Neural progenitor cell (in vitro differentiated cells): ENCODE data around the gene NCKAP5. TPM values are rescaled to one million over a fixed set of nuclear protein-coding genes. Genes with fewer than 3 reads are reported as not detected.

Source experiments
- DNase-seq: peaks from one replicate; pipeline ENCODE4 v3.0.0-alpha.2; 2016; ENCODE audit warnings: low spot score
- H2AFZ ChIP-seq: fragments of 200-600 bp; sonication (generic); replicated peaks from 2 replicates; pipeline ENCODE4 v1.6.1; 2016; ENCODE audit warnings: antibody characterized with exemption
- H3F3A ChIP-seq: fragments of 200-600 bp; sonication (generic); 2 replicates; pipeline ENCODE4 v1.6.1; 2016; ENCODE audit warnings: antibody characterized with exemption, low read depth
- H3K27ac ChIP-seq: fragments of 200-600 bp; sonication (generic); 2 replicates; pipeline ENCODE4 v1.5.1; 2016; ENCODE audit warnings: mild to moderate bottlenecking
- H3K27me3 ChIP-seq: fragments of 200-600 bp; sonication (generic); 2 replicates; pipeline ENCODE4 v1.6.1; 2016; ENCODE audit warnings: mild to moderate bottlenecking, moderate library complexity
- H3K36me3 ChIP-seq: fragments of 200-600 bp; sonication (generic); 2 replicates; pipeline ENCODE4 v1.5.1; 2016
- H3K4me1 ChIP-seq: fragments of 200-600 bp; sonication (generic); 2 replicates; pipeline ENCODE4 v1.6.1; 2016; ENCODE audit warnings: mixed run types
- H3K4me2 ChIP-seq: fragments of 200-600 bp; sonication (generic); 2 replicates; pipeline ENCODE4 v1.6.1; 2016
- H3K4me3 ChIP-seq: fragments of 200-600 bp; sonication (generic); 2 replicates; pipeline ENCODE4 v1.5.1; 2016
- H3K79me2 ChIP-seq: fragments of 200-600 bp; sonication (generic); 2 replicates; pipeline ENCODE4 v1.6.1; 2016; ENCODE audit warnings: low read depth
- H3K9ac ChIP-seq: fragments of 200-600 bp; sonication (generic); 2 replicates; pipeline ENCODE4 v1.6.1; 2016
- H3K9me3 ChIP-seq: fragments of 200-600 bp; sonication (generic); 2 replicates; pipeline ENCODE4 v1.5.1; 2016; ENCODE audit warnings: low read depth
- H4K20me1 ChIP-seq: fragments of 200-600 bp; sonication (generic); 2 replicates; pipeline ENCODE4 v1.6.1; 2016; ENCODE audit warnings: low read depth
- H3K27ac Mint-ChIP-seq: 3 replicates; pipeline ENCODE4 v1.8.0; 2021; ENCODE audit warnings: mixed read lengths
- H3K27me3 Mint-ChIP-seq: 2 replicates; pipeline ENCODE4 v1.8.0; 2022; ENCODE audit warnings: low read depth, mild to moderate bottlenecking, inconsistent platforms, moderate library complexity, mixed read lengths; ENCODE audit not compliant: insufficient read depth
- H3K36me3 Mint-ChIP-seq: 3 replicates; pipeline ENCODE4 v1.8.0; 2021; ENCODE audit warnings: mixed read lengths
- H3K4me1 Mint-ChIP-seq: 3 replicates; pipeline ENCODE4 v1.8.0; 2021; ENCODE audit warnings: mixed read lengths
- H3K4me3 Mint-ChIP-seq: 3 replicates; pipeline ENCODE4 v1.8.0; 2021; ENCODE audit warnings: mild to moderate bottlenecking, moderate library complexity, mixed read lengths
- H3K9me3 Mint-ChIP-seq: 3 replicates; pipeline ENCODE4 v1.8.0; 2020; ENCODE audit warnings: mixed read lengths
- CTCF ChIP-seq: fragments of 200-600 bp; sonication (generic); IDR thresholded peaks from 2 replicates; pipeline ENCODE4 v1.5.1; 2017; ENCODE audit warnings: antibody characterized with exemption, mild to moderate bottlenecking
- EZH2 ChIP-seq: fragments of 200-600 bp; sonication (generic); IDR thresholded peaks from 2 replicates; pipeline ENCODE4 v1.6.1; 2017; ENCODE audit warnings: antibody characterized with exemption, mild to moderate bottlenecking, moderate library complexity
- EZH2phosphoT487 ChIP-seq: fragments of 200-600 bp; sonication (generic); IDR thresholded peaks from 2 replicates; pipeline ENCODE4 v1.6.1; 2017; ENCODE audit warnings: antibody characterized with exemption
- total RNA-seq: library from RNA; depleted of rRNA; stranded (reverse); fragments of >200 nt; gene quantifications from 2 replicates; pipeline ENCODE4 v1.2.3, GENCODE V29; 2015; ENCODE audit warnings: low replicate concordance

The NCKAP5 gene
- total RNA-seq, 1 donor from 2014 or later, result 0.47 TPM

- no peaks in the 10 kb centered on the region for H3F3A ChIP-seq
- no peak overlapping the region for H3K27ac Mint-ChIP-seq
- H3K4me2 ChIP-seq, result no peak overlapping the region
- H3K36me3 ChIP-seq, result no peaks in the 10 kb centered on the region
- no peak overlapping the region for H2AFZ ChIP-seq
- no peaks in the 10 kb centered on the region for H3K27me3 ChIP-seq
- no peaks in the 10 kb centered on the region for H3K36me3 Mint-ChIP-seq
- no peaks in the 10 kb centered on the region for H3K9me3 ChIP-seq
- H3K27ac ChIP-seq, result no peak overlapping the region
- no peaks in the 10 kb centered on the region for H3K4me1 ChIP-seq
- H3K4me3 Mint-ChIP-seq, result no peak overlapping the region
- no peak for DNase-seq
- H3K9ac ChIP-seq, result no peak overlapping the region
- H3K79me2 ChIP-seq, result no peaks in the 10 kb centered on the region
- peaks cover 5% of the 10 kb centered on the region for H3K4me1 Mint-ChIP-seq
- H4K20me1 ChIP-seq, result no peaks in the 10 kb centered on the region
- H3K4me3 ChIP-seq, result no peak overlapping the region
- no peaks in the 10 kb centered on the region for H3K27me3 Mint-ChIP-seq
- no peak for TF ChIP-seq CTCF
- TF ChIP-seq EZH2, result no peak
- no peak for TF ChIP-seq EZH2phosphoT487
- no peaks in the 10 kb centered on the region for H3K9me3 Mint-ChIP-seq
These were observed 54.4 kb downstream of the NCKAP5 start for GRCh38 chr2:133513893-133514292.

DNA sequence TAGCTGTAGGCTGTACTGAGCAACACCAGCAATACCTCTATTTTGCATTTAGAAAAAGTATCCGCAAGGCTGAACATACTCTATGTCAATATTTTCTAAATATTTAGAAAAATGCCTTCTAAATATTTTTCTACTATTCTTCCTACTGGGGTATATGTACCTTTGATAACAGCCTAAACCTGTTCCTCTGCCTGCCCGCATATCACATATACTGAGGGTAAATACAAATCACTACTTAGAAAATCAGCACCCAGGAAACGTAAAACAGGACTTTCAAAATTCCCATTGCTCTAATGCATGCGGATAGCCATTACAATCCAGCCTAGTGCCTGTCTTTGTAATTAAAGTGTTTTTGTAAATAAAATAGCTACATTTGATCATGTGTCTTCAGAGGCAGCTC lies 56.1 kb downstream of the NCKAP5 start:
- Histone ChIP-seq H3K4me2 (no peak overlapping the region), H3F3A (no peaks in the 10 kb centered on the region), H3K9me3 (no peaks in the 10 kb centered on the region), H3K79me2 (no peaks in the 10 kb centered on the region), H4K20me1 (no peaks in the 10 kb centered on the region), H3K9ac (no peak overlapping the region), H3K4me1 (no peaks in the 10 kb centered on the region), H3K27me3 (no peaks in the 10 kb centered on the region), H3K27ac (no peak overlapping the region), H3K36me3 (no peaks in the 10 kb centered on the region), H3K4me3 (no peak overlapping the region), H2AFZ (no peak overlapping the region)
- Mint-ChIP-seq H3K9me3 (no peaks in the 10 kb centered on the region), H3K4me3 (no peak overlapping the region), H3K27me3 (no peaks in the 10 kb centered on the region), H3K27ac (no peak overlapping the region), H3K36me3 (peaks cover 1% of the 10 kb centered on the region), H3K4me1 (peaks cover 16% of the 10 kb centered on the region)
- TF ChIP-seq CTCF, result no peak
- no peak for TF ChIP-seq EZH2phosphoT487
- no peak for TF ChIP-seq EZH2
- no peak for DNase-seq

GRCh38 chr2:133511679-133512078 lies 56.6 kb downstream of the NCKAP5 start:
- DNase-seq, result no peak
- H3K36me3 Mint-ChIP-seq, result peaks cover 2% of the 10 kb centered on the region
- no peaks in the 10 kb centered on the region for H3K79me2 ChIP-seq
- H3K9me3 ChIP-seq, result no peaks in the 10 kb centered on the region
- no peaks in the 10 kb centered on the region for H3F3A ChIP-seq
- H4K20me1 ChIP-seq, result no peaks in the 10 kb centered on the region
- H3K4me1 ChIP-seq, result no peaks in the 10 kb centered on the region
- no peaks in the 10 kb centered on the region for H3K27me3 Mint-ChIP-seq
- no peak overlapping the region for H3K9ac ChIP-seq
- TF ChIP-seq EZH2phosphoT487 (no peak), EZH2 (no peak), CTCF (no peak)
- H3K27me3 ChIP-seq, result no peaks in the 10 kb centered on the region
- H3K9me3 Mint-ChIP-seq, result no peaks in the 10 kb centered on the region
- H3K4me3 Mint-ChIP-seq, result no peak overlapping the region
- H2AFZ ChIP-seq, result no peak overlapping the region
- no peaks in the 10 kb centered on the region for H3K36me3 ChIP-seq
- peaks cover 16% of the 10 kb centered on the region for H3K4me1 Mint-ChIP-seq
- H3K4me2 ChIP-seq, result no peak overlapping the region
- H3K27ac ChIP-seq, result no peak overlapping the region
- H3K27ac Mint-ChIP-seq, result no peak overlapping the region
- H3K4me3 ChIP-seq, result no peak overlapping the region

GRCh38 chr2:133509777-133510176 lies 58.5 kb downstream of the NCKAP5 start:
- H3F3A ChIP-seq, result no peaks in the 10 kb centered on the region
- no peak overlapping the region for H3K4me3 ChIP-seq
- H3K4me1 ChIP-seq, result peaks cover 2% of the 10 kb centered on the region
- H3K9me3 ChIP-seq, result no peaks in the 10 kb centered on the region
- H3K27ac ChIP-seq, result no peak overlapping the region
- no peaks in the 10 kb centered on the region for H3K79me2 ChIP-seq
- no peak overlapping the region for H2AFZ ChIP-seq
- no peak overlapping the region for H3K9ac ChIP-seq
- H3K4me2 ChIP-seq, result no peak overlapping the region
- Mint-ChIP-seq H3K4me1 (peaks cover 20% of the 10 kb centered on the region), H3K27me3 (no peaks in the 10 kb centered on the region), H3K9me3 (no peaks in the 10 kb centered on the region), H3K27ac (no peak overlapping the region), H3K4me3 (no peak overlapping the region), H3K36me3 (peaks cover 2% of the 10 kb centered on the region)
- no peaks in the 10 kb centered on the region for H4K20me1 ChIP-seq
- no peak for DNase-seq
- H3K27me3 ChIP-seq, result no peaks in the 10 kb centered on the region
- TF ChIP-seq EZH2phosphoT487 (no peak), CTCF (no peak), EZH2 (no peak)
- H3K36me3 ChIP-seq, result no peaks in the 10 kb centered on the region
